ENCODE data around the gene LRP8. TPM values are rescaled to one million over a fixed set of nuclear protein-coding genes. Genes with fewer than 3 reads are reported as not detected.

Gene LRP8
- total RNA-seq, 1 experiment from 2014 or later, result 54.4 TPM

DNA sequence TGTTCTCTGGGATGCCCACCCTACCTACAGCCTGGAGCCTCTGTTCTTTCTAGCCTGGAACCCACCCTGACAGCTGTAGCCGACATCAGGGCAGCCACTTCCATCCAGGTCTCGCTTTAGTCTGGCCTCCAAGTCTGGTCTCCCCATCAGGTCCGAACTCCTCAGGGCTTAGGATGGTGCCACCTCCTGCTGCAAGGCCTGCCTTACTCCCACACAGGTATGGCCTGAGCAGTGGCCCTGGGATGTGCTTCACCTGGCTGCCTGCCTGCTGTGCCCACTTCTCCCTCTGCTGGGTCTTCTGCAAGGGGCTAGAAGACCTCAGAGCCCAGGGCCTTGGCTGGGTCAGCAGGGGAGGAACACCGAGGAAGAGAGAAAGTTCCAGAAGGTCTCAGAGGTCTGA lies 53.8 kb downstream of the LRP8 start:
- Histone ChIP-seq H3K4me2 (ENCODE audit: low read length) (no peak overlapping the region), H3K4me3 (ENCODE audit: low read length) (no peak overlapping the region), H4K20me1 (ENCODE audit: low read length) (no peaks in the 10 kb centered on the region), H3K4me1 (ENCODE audit: insufficient read depth, low read length) (peaks cover 20% of the 10 kb centered on the region), H3K79me2 (ENCODE audit: low read length) (no peaks in the 10 kb centered on the region), H3K9ac (ENCODE audit: low read length) (no peak overlapping the region), H3K27ac (ENCODE audit: low read length) (peak overlapping the region; percentile 41), H3K9me2 (replicated peaks; ENCODE audit: low read length) (no peaks in the 10 kb centered on the region), H3K27me3 (ENCODE audit: low read length) (no peaks in the 10 kb centered on the region), H2AFZ (ENCODE audit: low read length) (no peak overlapping the region), H3K36me3 (ENCODE audit: low read depth, low read length) (peaks cover 21% of the 10 kb centered on the region), H3K9me3 (ENCODE audit: low read length) (no peaks in the 10 kb centered on the region), H3F3A (ENCODE audit: low read length, unreplicated experiment) (no peaks in the 10 kb centered on the region)
- ATAC-seq (no peak), DNase-seq (no peak)
- POLR2A ChIA-PET (ENCODE audit: unreplicated experiment), result no interaction called here
- no peak for TF ChIP-seq EZH2phosphoT487 (IDR thresholded peaks at IDR 0.05; ENCODE audit: borderline replicate concordance, low read length)
- TF ChIP-seq, protein P1, sequence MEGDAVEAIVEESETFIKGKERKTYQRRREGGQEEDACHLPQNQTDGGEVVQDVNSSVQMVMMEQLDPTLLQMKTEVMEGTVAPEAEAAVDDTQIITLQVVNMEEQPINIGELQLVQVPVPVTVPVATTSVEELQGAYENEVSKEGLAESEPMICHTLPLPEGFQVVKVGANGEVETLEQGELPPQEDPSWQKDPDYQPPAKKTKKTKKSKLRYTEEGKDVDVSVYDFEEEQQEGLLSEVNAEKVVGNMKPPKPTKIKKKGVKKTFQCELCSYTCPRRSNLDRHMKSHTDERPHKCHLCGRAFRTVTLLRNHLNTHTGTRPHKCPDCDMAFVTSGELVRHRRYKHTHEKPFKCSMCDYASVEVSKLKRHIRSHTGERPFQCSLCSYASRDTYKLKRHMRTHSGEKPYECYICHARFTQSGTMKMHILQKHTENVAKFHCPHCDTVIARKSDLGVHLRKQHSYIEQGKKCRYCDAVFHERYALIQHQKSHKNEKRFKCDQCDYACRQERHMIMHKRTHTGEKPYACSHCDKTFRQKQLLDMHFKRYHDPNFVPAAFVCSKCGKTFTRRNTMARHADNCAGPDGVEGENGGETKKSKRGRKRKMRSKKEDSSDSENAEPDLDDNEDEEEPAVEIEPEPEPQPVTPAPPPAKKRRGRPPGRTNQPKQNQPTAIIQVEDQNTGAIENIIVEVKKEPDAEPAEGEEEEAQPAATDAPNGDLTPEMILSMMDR (conservative IDR thresholded peaks at IDR 0.05; ENCODE audit: low read depth, low read length), result no peak
- no TSS peak for BruUV-seq (replicated peaks)
- intact Hi-C loops (cut with micrococcal nuclease), result no loop called here
- CTCF ChIA-PET, result no interaction called here

DNA sequence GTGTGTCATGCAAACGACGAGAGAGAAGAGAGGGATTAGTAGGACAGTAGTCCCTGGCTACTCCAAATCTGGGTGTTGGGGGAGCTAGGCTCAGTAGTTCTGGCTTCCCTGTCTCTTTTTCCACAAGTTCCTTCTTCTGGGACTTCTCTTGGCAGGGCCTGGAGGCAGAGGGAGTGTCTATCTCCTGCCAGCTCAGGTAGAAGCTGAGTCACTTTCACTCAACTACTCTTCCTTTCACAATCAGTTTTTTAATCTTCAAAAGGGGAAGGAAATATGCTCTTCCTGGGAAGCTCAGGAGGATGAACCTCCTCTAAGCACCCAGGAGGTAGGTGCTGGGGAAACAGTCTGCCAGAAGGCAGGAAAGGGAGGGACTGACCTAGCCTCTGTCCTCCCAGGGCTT lies 54.3 kb downstream of the LRP8 start:
- BruUV-seq (replicated peaks), result no TSS peak
- no peaks in the 10 kb centered on the region for H4K20me1 ChIP-seq (ENCODE audit: low read length)
- H3K27me3 ChIP-seq (ENCODE audit: low read length), result no peaks in the 10 kb centered on the region
- TF ChIP-seq EZH2 (IDR thresholded peaks at IDR 0.05; ENCODE audit: low read length, unreplicated experiment), result no peak
- no peak overlapping the region for H3K9ac ChIP-seq (ENCODE audit: low read length)
- no peaks in the 10 kb centered on the region for H3K79me2 ChIP-seq (ENCODE audit: low read length)
- DNase-seq, result peak; percentile 74
- H3K36me3 ChIP-seq (ENCODE audit: low read depth, low read length), result peaks cover 22% of the 10 kb centered on the region
- H3K4me1 ChIP-seq (ENCODE audit: insufficient read depth, low read length), result peaks cover 20% of the 10 kb centered on the region
- H3F3A ChIP-seq (ENCODE audit: low read length, unreplicated experiment), result no peaks in the 10 kb centered on the region
- no peaks in the 10 kb centered on the region for H3K9me2 ChIP-seq (replicated peaks; ENCODE audit: low read length)
- H3K27ac ChIP-seq (ENCODE audit: low read length), result peak overlapping the region; percentile 41
- ATAC-seq, result peak; percentile 70
- H2AFZ ChIP-seq (ENCODE audit: low read length), result no peak overlapping the region
- POLR2A ChIA-PET (ENCODE audit: unreplicated experiment), result no interaction called here
- CTCF ChIA-PET, result no interaction called here
- H3K4me2 ChIP-seq (ENCODE audit: low read length), result peak overlapping the region; percentile 9; the same call in 1 of the 2 replicates
- intact Hi-C loops (cut with micrococcal nuclease), result no loop called here
- no peaks in the 10 kb centered on the region for H3K9me3 ChIP-seq (ENCODE audit: low read length)
- H3K4me3 ChIP-seq (ENCODE audit: low read length), result no peak overlapping the region

DNA sequence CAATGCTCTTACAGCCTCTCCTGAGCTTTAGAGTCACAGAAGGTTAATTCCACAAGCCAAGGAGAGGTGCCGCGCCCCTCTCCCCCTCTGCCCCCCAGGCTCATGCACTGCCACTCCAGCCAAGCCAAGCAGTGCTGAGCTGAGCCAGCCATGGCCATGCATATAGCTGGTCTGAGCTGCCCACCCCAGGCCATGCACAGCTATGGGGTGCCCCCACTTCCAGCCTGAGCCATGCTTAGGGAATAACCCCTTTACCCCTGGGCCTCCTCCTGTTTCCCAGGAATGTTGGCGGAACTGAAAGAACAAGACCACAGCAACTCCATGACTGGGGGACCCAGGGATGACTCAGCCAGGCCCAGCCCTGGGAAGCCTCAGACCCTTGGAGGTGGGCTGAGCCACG lies 55.5 kb downstream of the LRP8 start:
- H3K4me2 ChIP-seq (ENCODE audit: low read length), result no peak overlapping the region
- no peaks in the 10 kb centered on the region for H4K20me1 ChIP-seq (ENCODE audit: low read length)
- H3K4me1 ChIP-seq (ENCODE audit: insufficient read depth, low read length), result peaks cover 20% of the 10 kb centered on the region
- H3K9me2 ChIP-seq (replicated peaks; ENCODE audit: low read length), result no peaks in the 10 kb centered on the region
- CTCF ChIA-PET, result no interaction called here
- H2AFZ ChIP-seq (ENCODE audit: low read length), result no peak overlapping the region
- no peaks in the 10 kb centered on the region for H3K9me3 ChIP-seq (ENCODE audit: low read length)
- intact Hi-C loops (cut with micrococcal nuclease), result no loop called here
- H3F3A ChIP-seq (ENCODE audit: low read length, unreplicated experiment), result no peaks in the 10 kb centered on the region
- no peak overlapping the region for H3K27ac ChIP-seq (ENCODE audit: low read length)
- H3K9ac ChIP-seq (ENCODE audit: low read length), result no peak overlapping the region
- POLR2A ChIA-PET (ENCODE audit: unreplicated experiment), result no interaction called here
- no peak overlapping the region for H3K4me3 ChIP-seq (ENCODE audit: low read length)
- TF ChIP-seq EZH2phosphoT487 (IDR thresholded peaks at IDR 0.05; ENCODE audit: borderline replicate concordance, low read length), result no peak
- TF ChIP-seq, protein P1 (conservative IDR thresholded peaks at IDR 0.05; ENCODE audit: low read depth, low read length), result no peak
- no peak for TF ChIP-seq EZH2 (IDR thresholded peaks at IDR 0.05; ENCODE audit: low read length, unreplicated experiment)
- ATAC-seq, result no peak
- no TSS peak for BruUV-seq (replicated peaks)
- no peaks in the 10 kb centered on the region for H3K79me2 ChIP-seq (ENCODE audit: low read length)
- peaks cover 22% of the 10 kb centered on the region for H3K36me3 ChIP-seq (ENCODE audit: low read depth, low read length)
- DNase-seq, result no peak
- H3K27me3 ChIP-seq (ENCODE audit: low read length), result no peaks in the 10 kb centered on the region

All from PC-3 (cell line).